Vagina (tissue), 2 donors: ENCODE results near the gene PRR5L.

Experiments used
- CTCF ChIP-seq, 3 experiments: fragments of 450-650 bp in 2 of 3; fragments of 200-600 bp in 1 of 3; sonication (generic) in 1 of 3; IDR thresholded peaks; one replicate each; pipeline ENCODE4 v1.5.1; 2017 to 2019; ENCODE audit warnings: antibody characterized with exemption in 3 of 3, mild to moderate bottlenecking in 2 of 3, moderate library complexity in 2 of 3
- POLR2A ChIP-seq, 2 donors: fragments of 450-650 bp; IDR thresholded peaks; one replicate each; pipeline ENCODE4 v1.6.1; 2017; ENCODE audit warnings: antibody characterized with exemption in 2 of 2, mild to moderate bottlenecking in 2 of 2, moderate library complexity in 2 of 2
- POLR2AphosphoS5 ChIP-seq, 2 donors: sonication (generic); formaldehyde crosslinking; IDR thresholded peaks; one replicate each; pipeline ENCODE4 v1.9.0; 2017; ENCODE audit warnings: antibody characterized with exemption in 2 of 2, mild to moderate bottlenecking in 2 of 2, low read depth in 1 of 2; ENCODE audit not compliant: insufficient read depth in 1 of 2

GRCh38 chr11:36343436-36343835, 47.3 kb downstream of the PRR5L start:
- TF ChIP-seq CTCF (IDR thresholded peaks at IDR 0.05) (no peak), POLR2AphosphoS5 (IDR thresholded peaks at IDR 0.05; ENCODE audit: insufficient read depth in 1 of 2, low read depth in 1 of 2) (no peak), POLR2A (IDR thresholded peaks at IDR 0.05) (no peak)
